Naive thymus-derived CD4-positive, alpha-beta T cell (primary cell): ENCODE results near the gene EPB41L4A. TPM values are rescaled to one million over a fixed set of nuclear protein-coding genes. Genes with fewer than 3 reads are reported as not detected.

Source experiments
- ATAC-seq: fragments of 150-1000 bp; cut with Tn5 transposase; 2 replicates; pipeline ENCODE4 v1.10.0; 2021; ENCODE audit warnings: mild to moderate bottlenecking, moderate library complexity
- CTCF ChIA-PET: fragments of 350-600 bp; sonication (Branson Sonifier 250); formaldehyde crosslinking; loops from one replicate; lab custom pipeline; 2021; ENCODE audit warnings: antibody characterized with exemption; lab: Charles Lee
- POLR2A ChIA-PET: fragments of 350-600 bp; sonication (Branson Sonifier 250); formaldehyde crosslinking; loops from one replicate; lab custom pipeline; 2021; ENCODE audit warnings: antibody characterized with exemption, inconsistent platforms; lab: Charles Lee
- DNase-seq, 9 donors: peaks; one replicate each; pipeline versions ENCODE4 v3.0.0 to v3.0.0-alpha.2; 2020 to 2022; ENCODE audit warnings: mixed read lengths in 1 of 9
- H3K27ac ChIP-seq: one replicate; pipeline ENCODE4 v1.7.0; 2013; ENCODE audit warnings: mild to moderate bottlenecking, low read depth, low read length, moderate library complexity
- H3K27me3 ChIP-seq, 2 donors: one replicate each; pipeline ENCODE4 v1.7.0; 2013; ENCODE audit warnings: low read length in 2 of 2, mild to moderate bottlenecking in 2 of 2, moderate library complexity in 2 of 2; ENCODE audit not compliant: control insufficient read depth in 2 of 2, insufficient read depth in 2 of 2
- H3K36me3 ChIP-seq, 3 experiments: 1 replicate in 2 of 3; 2 replicates in 1 of 3; pipeline ENCODE4 v1.7.0; 2013; ENCODE audit warnings: low read length in 3 of 3, mild to moderate bottlenecking in 3 of 3, moderate library complexity in 1 of 3; ENCODE audit not compliant: insufficient read depth in 3 of 3, control insufficient read depth in 2 of 3
- H3K4me1 ChIP-seq, 2 donors: one replicate each; pipeline ENCODE4 v1.7.0; 2013; ENCODE audit warnings: low read length in 2 of 2, mild to moderate bottlenecking in 2 of 2, moderate library complexity in 1 of 2; ENCODE audit not compliant: control insufficient read depth in 2 of 2, insufficient read depth in 2 of 2
- H3K4me3 ChIP-seq: 2 replicates; pipeline ENCODE4 v1.7.0; 2013; ENCODE audit warnings: mild to moderate bottlenecking, low read length
- H3K9me3 ChIP-seq, 3 experiments: 1 replicate in 2 of 3; 2 replicates in 1 of 3; pipeline ENCODE4 v1.7.0; 2013; ENCODE audit warnings: low read length in 3 of 3; ENCODE audit not compliant: control insufficient read depth in 2 of 3
- H3K27ac Mint-ChIP-seq, 9 donors: one replicate each; pipeline ENCODE4 v1.8.0; 2020 to 2022; ENCODE audit warnings: mixed read lengths in 9 of 9, mild to moderate bottlenecking in 8 of 9, moderate library complexity in 5 of 9, inconsistent platforms in 2 of 9
- H3K27me3 Mint-ChIP-seq, 5 donors: one replicate each; pipeline ENCODE4 v1.8.0; 2021 to 2022; ENCODE audit warnings: mixed read lengths in 5 of 5, mild to moderate bottlenecking in 1 of 5
- H3K36me3 Mint-ChIP-seq, 5 donors: one replicate each; pipeline ENCODE4 v1.8.0; 2020 to 2022; ENCODE audit warnings: mixed read lengths in 5 of 5, mild to moderate bottlenecking in 3 of 5, inconsistent platforms in 1 of 5
- H3K4me1 Mint-ChIP-seq, 7 donors: one replicate each; pipeline ENCODE4 v1.8.0; 2020 to 2022; ENCODE audit warnings: mixed read lengths in 7 of 7, mild to moderate bottlenecking in 3 of 7, inconsistent platforms in 1 of 7
- H3K4me3 Mint-ChIP-seq, 10 donors: one replicate each; pipeline ENCODE4 v1.8.0; 2020 to 2022; ENCODE audit warnings: mild to moderate bottlenecking in 10 of 10, mixed read lengths in 10 of 10, moderate library complexity in 6 of 10, inconsistent platforms in 2 of 10
- H3K9me3 Mint-ChIP-seq, 11 donors: one replicate each; pipeline ENCODE4 v1.8.0; 2020 to 2022; ENCODE audit warnings: mixed read lengths in 11 of 11, mild to moderate bottlenecking in 4 of 11, inconsistent platforms in 1 of 11, moderate library complexity in 1 of 11
- intact Hi-C, 2 donors: fragments of 100-400 bp; cut with micrococcal nuclease; formaldehyde crosslinking; loops; one replicate each; pipeline ENCODE4 v1.15.1; 2023
- polyA plus RNA-seq, 2 donors: library from polyadenylated mRNA; unstranded; fragments of 300-500 nt; fragmentation: Illumina TruSeq; gene quantifications; one replicate each; pipeline ENCODE4 v1.2.3, GENCODE V29; 2021
- total RNA-seq, 6 experiments: library from RNA in 5 of 6; stranded (reverse) in 5 of 6; gene quantifications; 1 replicate in 5 of 6; 2 replicates in 1 of 6; pipeline ENCODE4 v1.2.3 and lab custom pipeline; 2021 to 2026

EPB41L4A gene
- total and polyA plus RNA-seq, 7 experiments from 2014 or later: 0.17 to 1.7 (median 0.96) TPM; not detected in 1

- no peak overlapping the region for H3K4me3 ChIP-seq
- no peaks in the 10 kb centered on the region for H3K36me3 ChIP-seq
- H3K27ac Mint-ChIP-seq: no peak overlapping the region
- H3K4me3 Mint-ChIP-seq: no peak overlapping the region
- DNase-seq: no peak
- no peaks in the 10 kb centered on the region for H3K4me1 Mint-ChIP-seq
- H3K9me3 Mint-ChIP-seq: no peaks in the 10 kb centered on the region
- POLR2A ChIA-PET: no interaction called here
- H3K36me3 Mint-ChIP-seq: no peaks in the 10 kb centered on the region
- no peak for ATAC-seq
- CTCF ChIA-PET: no interaction called here
- H3K27me3 ChIP-seq: no peaks in the 10 kb centered on the region
- no peaks in the 10 kb centered on the region for H3K4me1 ChIP-seq
- H3K27me3 Mint-ChIP-seq: peaks cover 2 to 21% (median 16%) of the 10 kb centered on the region in 5 donors
- intact Hi-C loops: no loop called here
- no peak overlapping the region for H3K27ac ChIP-seq
- no peaks in the 10 kb centered on the region for H3K9me3 ChIP-seq
Observed at GRCh38 chr5:112250551-112250950, 168.5 kb downstream of the EPB41L4A start.

GRCh38 chr5:112248623-112249022 lies 170.5 kb downstream of the EPB41L4A start:
- ChIA-PET POLR2A (no interaction called here), CTCF (no interaction called here)
- DNase-seq (no peak), ATAC-seq (no peak)
- Histone ChIP-seq H3K4me1 (no peaks in the 10 kb centered on the region), H3K27ac (no peak overlapping the region), H3K4me3 (no peak overlapping the region), H3K36me3 (no peaks in the 10 kb centered on the region), H3K9me3 (no peaks in the 10 kb centered on the region), H3K27me3 (no peaks in the 10 kb centered on the region)
- intact Hi-C loops: no loop called here
- Mint-ChIP-seq H3K4me3 (no peak overlapping the region), H3K36me3 (no peaks in the 10 kb centered on the region), H3K4me1 (no peaks in the 10 kb centered on the region), H3K9me3 (no peaks in the 10 kb centered on the region), H3K27ac (no peak overlapping the region), H3K27me3 (peaks cover 11 to 25% (median 22%) of the 10 kb centered on the region in 5 donors)

- ChIA-PET CTCF (no interaction called here), POLR2A (no interaction called here)
- no peaks in the 10 kb centered on the region for H3K36me3 ChIP-seq
- intact Hi-C loops: no loop called here
- no peaks in the 10 kb centered on the region for H3K9me3 Mint-ChIP-seq
- no peaks in the 10 kb centered on the region for H3K27me3 ChIP-seq
- DNase-seq (no peak), ATAC-seq (no peak)
- no peaks in the 10 kb centered on the region for H3K4me1 ChIP-seq
- H3K4me3 ChIP-seq: no peak overlapping the region
- peaks cover 11 to 25% (median 22%) of the 10 kb centered on the region in 5 donors for H3K27me3 Mint-ChIP-seq
- no peak overlapping the region for H3K4me3 Mint-ChIP-seq
- no peaks in the 10 kb centered on the region for H3K4me1 Mint-ChIP-seq
- no peaks in the 10 kb centered on the region for H3K9me3 ChIP-seq
- no peak overlapping the region for H3K27ac ChIP-seq
- no peak overlapping the region for H3K27ac Mint-ChIP-seq
- H3K36me3 Mint-ChIP-seq: no peaks in the 10 kb centered on the region
Observed at GRCh38 chr5:112247960-112248359, 171.1 kb downstream of the EPB41L4A start.

- no peak for DNase-seq
- H3K4me3 Mint-ChIP-seq: no peak overlapping the region
- Histone ChIP-seq H3K27me3 (no peaks in the 10 kb centered on the region), H3K27ac (no peak overlapping the region), H3K4me1 (no peaks in the 10 kb centered on the region), H3K9me3 (no peaks in the 10 kb centered on the region), H3K36me3 (no peaks in the 10 kb centered on the region), H3K4me3 (no peak overlapping the region)
- no peaks in the 10 kb centered on the region for H3K36me3 Mint-ChIP-seq
- H3K27ac Mint-ChIP-seq: no peak overlapping the region
- H3K4me1 Mint-ChIP-seq: no peaks in the 10 kb centered on the region
- intact Hi-C loops: no loop called here
- ATAC-seq: no peak
- peaks cover 14 to 29% (median 18%) of the 10 kb centered on the region in 5 donors for H3K27me3 Mint-ChIP-seq
- ChIA-PET POLR2A (no interaction called here), CTCF (no interaction called here)
- no peaks in the 10 kb centered on the region for H3K9me3 Mint-ChIP-seq
Observed at GRCh38 chr5:112245656-112246055, 173.4 kb downstream of the EPB41L4A start.

- no peaks in the 10 kb centered on the region for H3K9me3 ChIP-seq
- no peaks in the 10 kb centered on the region for H3K36me3 ChIP-seq
- ATAC-seq: no peak
- H3K27ac Mint-ChIP-seq: no peak overlapping the region
- H3K27me3 ChIP-seq: no peaks in the 10 kb centered on the region
- DNase-seq: no peak
- no peak overlapping the region for H3K4me3 ChIP-seq
- no peaks in the 10 kb centered on the region for H3K9me3 Mint-ChIP-seq
- ChIA-PET POLR2A (interaction anchor here (0.7 kb wide), 1 partner anchor 121 kb away, joined by 3 read pairs; no protein-coding TSS in a partner anchor), CTCF (interaction anchor here (0.7 kb wide), 1 partner anchor 532 kb away, joined by 3 read pairs; no protein-coding TSS in a partner anchor)
- intact Hi-C loops: no loop called here
- H3K4me1 Mint-ChIP-seq: no peaks in the 10 kb centered on the region
- H3K27me3 Mint-ChIP-seq: peaks cover 15 to 26% (median 20%) of the 10 kb centered on the region in 5 donors
- no peak overlapping the region for H3K4me3 Mint-ChIP-seq
- H3K27ac ChIP-seq: no peak overlapping the region
- no peaks in the 10 kb centered on the region for H3K36me3 Mint-ChIP-seq
- H3K4me1 ChIP-seq: no peaks in the 10 kb centered on the region
Observed at GRCh38 chr5:112239996-112240395, 179.1 kb downstream of the EPB41L4A start.

- no peaks in the 10 kb centered on the region for H3K4me1 Mint-ChIP-seq
- Histone ChIP-seq H3K27me3 (no peaks in the 10 kb centered on the region), H3K36me3 (no peaks in the 10 kb centered on the region), H3K9me3 (no peaks in the 10 kb centered on the region), H3K4me3 (no peak overlapping the region), H3K27ac (no peak overlapping the region), H3K4me1 (no peaks in the 10 kb centered on the region)
- ATAC-seq (no peak), DNase-seq (no peak)
- H3K27me3 Mint-ChIP-seq: peaks cover 11 to 22% (median 15%) of the 10 kb centered on the region in 5 donors
- POLR2A ChIA-PET: no interaction called here
- H3K9me3 Mint-ChIP-seq: no peaks in the 10 kb centered on the region
- no peaks in the 10 kb centered on the region for H3K36me3 Mint-ChIP-seq
- no peak overlapping the region for H3K27ac Mint-ChIP-seq
- intact Hi-C loops: no loop called here
- no peak overlapping the region for H3K4me3 Mint-ChIP-seq
- CTCF ChIA-PET: no interaction called here
Observed at GRCh38 chr5:112238473-112238872, 180.6 kb downstream of the EPB41L4A start.

GRCh38 chr5:112237456-112237855 lies 181.6 kb downstream of the EPB41L4A start:
- Histone ChIP-seq H3K27ac (no peak overlapping the region), H3K36me3 (no peaks in the 10 kb centered on the region), H3K4me3 (no peak overlapping the region), H3K4me1 (no peaks in the 10 kb centered on the region), H3K9me3 (no peaks in the 10 kb centered on the region), H3K27me3 (no peaks in the 10 kb centered on the region)
- no peak for DNase-seq
- Mint-ChIP-seq H3K36me3 (no peaks in the 10 kb centered on the region), H3K4me3 (no peak overlapping the region), H3K9me3 (no peaks in the 10 kb centered on the region), H3K4me1 (no peaks in the 10 kb centered on the region), H3K27ac (no peak overlapping the region), H3K27me3 (peaks cover 8 to 22% (median 14%) of the 10 kb centered on the region in 5 donors)
- CTCF ChIA-PET: no interaction called here
- POLR2A ChIA-PET: no interaction called here
- intact Hi-C loops: no loop called here
- ATAC-seq: no peak
